Mesenchymal stem cell (in vitro differentiated cells and primary cell): ENCODE measurements around the gene ZNF367.
A peak's percentile ranks its signal among the peaks of the same experiment; 100 is the strongest.

Experiments used
- DNase-seq: peaks from one replicate; pipeline ENCODE4 v3.0.0-alpha.2; 2013
- H2AFZ ChIP-seq: one replicate; pipeline ENCODE4 v1.6.1; 2013; ENCODE audit warnings: low read depth, mild to moderate bottlenecking, control low read depth, inconsistent platforms, low read length, moderate library complexity
- H2AK5ac ChIP-seq: 2 replicates; pipeline ENCODE4 v1.6.1; 2013; ENCODE audit warnings: low read length, moderate library complexity, mild to moderate bottlenecking, inconsistent platforms; ENCODE audit not compliant: severe bottlenecking
- H2BK120ac ChIP-seq: one replicate; pipeline ENCODE4 v1.6.1; 2013; ENCODE audit warnings: low read depth, mild to moderate bottlenecking, inconsistent platforms, low read length, moderate library complexity
- H2BK12ac ChIP-seq, 2 experiments: one replicate each; pipeline ENCODE4 v1.6.1; 2013; ENCODE audit warnings: inconsistent platforms in 2 of 2, low read length in 2 of 2, mild to moderate bottlenecking in 2 of 2, moderate library complexity in 2 of 2, control low read depth in 1 of 2
- H2BK15ac ChIP-seq: one replicate; pipeline ENCODE4 v1.6.1; 2013; ENCODE audit warnings: mild to moderate bottlenecking, low read depth, inconsistent platforms; ENCODE audit not compliant: poor library complexity, severe bottlenecking
- H2BK5ac ChIP-seq: 2 replicates; pipeline ENCODE4 v1.6.1; 2013; ENCODE audit warnings: low read depth, mild to moderate bottlenecking, low read length, control low read depth, inconsistent platforms; ENCODE audit not compliant: poor library complexity, severe bottlenecking
- H3K14ac ChIP-seq, 2 experiments: one replicate each; pipeline ENCODE4 v1.6.1; 2013; ENCODE audit warnings: inconsistent platforms in 2 of 2, low read length in 2 of 2, control low read depth in 1 of 2, mild to moderate bottlenecking in 1 of 2, moderate library complexity in 1 of 2
- H3K18ac ChIP-seq, 2 experiments: one replicate each; pipeline ENCODE4 v1.6.1; 2013; ENCODE audit warnings: inconsistent platforms in 2 of 2, low read length in 2 of 2, control low read depth in 1 of 2, low read depth in 1 of 2, mild to moderate bottlenecking in 1 of 2
- H3K23ac ChIP-seq, 2 experiments: one replicate each; pipeline ENCODE4 v1.6.1; 2013; ENCODE audit warnings: inconsistent platforms in 2 of 2, low read length in 2 of 2, mild to moderate bottlenecking in 2 of 2, moderate library complexity in 2 of 2, control low read depth in 1 of 2
- H3K27ac ChIP-seq: 2 replicates; pipeline ENCODE4 v1.5.1; 2013; ENCODE audit warnings: mild to moderate bottlenecking, moderate library complexity, low read length, control low read depth, inconsistent platforms; ENCODE audit not compliant: poor library complexity, severe bottlenecking
- H3K27me3 ChIP-seq, 2 experiments: 2 replicates each; pipeline versions ENCODE4 v1.6.1 to v1.7.0; 2013; ENCODE audit warnings: low read length in 2 of 2, mild to moderate bottlenecking in 2 of 2, moderate library complexity in 2 of 2, control low read depth in 1 of 2, inconsistent platforms in 1 of 2; ENCODE audit not compliant: control insufficient read depth in 1 of 2, insufficient read depth in 1 of 2
- H3K36me3 ChIP-seq, 2 experiments: 2 replicates each; pipeline versions ENCODE4 v1.6.1 to v1.7.0; 2013; ENCODE audit warnings: low read length in 2 of 2, control low read depth in 1 of 2, inconsistent platforms in 1 of 2, low read depth in 1 of 2, mild to moderate bottlenecking in 1 of 2; ENCODE audit not compliant: insufficient read depth in 2 of 2, control insufficient read depth in 1 of 2
- H3K4ac ChIP-seq, 2 experiments: one replicate each; pipeline ENCODE4 v1.6.1; 2013; ENCODE audit warnings: inconsistent platforms in 2 of 2, low read length in 2 of 2, mild to moderate bottlenecking in 2 of 2, moderate library complexity in 2 of 2, control low read depth in 1 of 2, low read depth in 1 of 2
- H3K4me1 ChIP-seq: 2 replicates; pipeline ENCODE4 v1.6.1; 2013; ENCODE audit warnings: low read depth, low read length, control low read depth; ENCODE audit not compliant: control insufficient read depth, insufficient read depth
- H3K4me2 ChIP-seq: 2 replicates; pipeline ENCODE4 v1.6.1; 2013; ENCODE audit warnings: low read length, mild to moderate bottlenecking, inconsistent platforms; ENCODE audit not compliant: poor library complexity, severe bottlenecking
- H3K4me3 ChIP-seq, 2 experiments: 2 replicates each; pipeline versions ENCODE4 v1.5.1 to v1.7.0; 2013; ENCODE audit warnings: low read length in 2 of 2, mild to moderate bottlenecking in 2 of 2, control low read depth in 1 of 2, low read depth in 1 of 2; ENCODE audit not compliant: insufficient read depth in 1 of 2
- H3K79me1 ChIP-seq: replicated peaks from 2 replicates; pipeline ENCODE4 v1.6.1; 2013; ENCODE audit warnings: mild to moderate bottlenecking, control low read depth, low read length, inconsistent platforms; ENCODE audit not compliant: poor library complexity, severe bottlenecking
- H3K9ac ChIP-seq: 2 replicates; pipeline ENCODE4 v1.7.0; 2013; ENCODE audit warnings: mild to moderate bottlenecking, low read length, moderate library complexity
- H3K9me3 ChIP-seq: 2 replicates; pipeline ENCODE4 v1.7.0; 2013; ENCODE audit warnings: mild to moderate bottlenecking, low read length; ENCODE audit not compliant: control insufficient read depth
- H4K8ac ChIP-seq: one replicate; pipeline ENCODE4 v1.6.1; 2013; ENCODE audit warnings: inconsistent platforms, mild to moderate bottlenecking, low read length, moderate library complexity
- H4K91ac ChIP-seq: one replicate; pipeline ENCODE4 v1.6.1; 2013; ENCODE audit warnings: mild to moderate bottlenecking, low read length, inconsistent platforms
- WGBS: methylation state at CpG from one replicate; pipeline ENCODE4 v1.1.7; 2013; ENCODE audit warnings: mixed read lengths; 5-methylcytosine and 5-hydroxymethylcytosine counted together

The ZNF367 gene

DNA sequence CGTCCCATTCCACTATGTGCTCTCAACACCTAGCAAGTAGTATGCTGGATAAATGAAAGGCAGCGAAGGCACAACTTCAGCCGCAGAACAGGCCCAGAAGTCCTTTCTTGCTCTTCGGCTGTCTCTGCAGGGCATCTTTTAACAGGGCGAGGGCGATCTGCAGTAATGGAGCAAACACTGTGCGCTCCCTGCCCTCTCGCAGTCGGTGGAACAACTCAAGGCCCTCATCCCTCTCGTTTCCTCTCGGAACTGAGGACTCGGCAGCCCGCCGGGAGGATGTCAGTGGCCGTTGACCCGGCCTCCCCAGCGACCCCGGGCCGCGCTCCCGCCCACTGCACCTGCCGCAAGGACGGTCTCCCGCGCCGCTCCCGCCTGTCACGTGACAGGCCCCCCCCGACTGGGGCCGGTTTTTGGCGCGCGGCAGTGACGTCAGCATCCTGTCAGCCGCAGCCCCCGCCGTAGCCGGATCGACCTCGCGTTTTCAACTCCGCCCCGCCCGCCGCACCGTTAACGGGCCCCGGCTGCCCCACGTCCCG, 1.1 kb downstream of the ZNF367 start:
- Histone ChIP-seq H2BK15ac (no peak overlapping the region), H3K79me1 (no peaks in the 10 kb centered on the region), H2BK12ac (no peak overlapping the region), H3K36me3 (no peaks in the 10 kb centered on the region), H3K14ac (peak overlapping the region in 1 of 2 experiments; percentile 65), H3K9me3 (no peaks in the 10 kb centered on the region), H3K4me3 (peak overlapping the region; percentile 80 to 98), H3K4me2 (peak overlapping the region; percentile 88), H4K8ac (peak overlapping the region; percentile 62), H2BK120ac (no peak overlapping the region), H2AK5ac (no peak overlapping the region), H3K4me1 (peaks cover 7% of the 10 kb centered on the region), H3K27me3 (no peaks in the 10 kb centered on the region), H3K9ac (peak overlapping the region; percentile 82), H3K27ac (peak overlapping the region; percentile 51), H2BK5ac (no peak overlapping the region), H3K4ac (peak overlapping the region in 1 of 2 experiments; percentile 67), H2AFZ (peak overlapping the region; percentile 92), H4K91ac (no peak overlapping the region), H3K23ac (no peak overlapping the region), H3K18ac (no peak overlapping the region)
- peak; percentile 82 for DNase-seq
- under 1% methylated on average over 41 of the region's 50 CpGs for WGBS

DNA sequence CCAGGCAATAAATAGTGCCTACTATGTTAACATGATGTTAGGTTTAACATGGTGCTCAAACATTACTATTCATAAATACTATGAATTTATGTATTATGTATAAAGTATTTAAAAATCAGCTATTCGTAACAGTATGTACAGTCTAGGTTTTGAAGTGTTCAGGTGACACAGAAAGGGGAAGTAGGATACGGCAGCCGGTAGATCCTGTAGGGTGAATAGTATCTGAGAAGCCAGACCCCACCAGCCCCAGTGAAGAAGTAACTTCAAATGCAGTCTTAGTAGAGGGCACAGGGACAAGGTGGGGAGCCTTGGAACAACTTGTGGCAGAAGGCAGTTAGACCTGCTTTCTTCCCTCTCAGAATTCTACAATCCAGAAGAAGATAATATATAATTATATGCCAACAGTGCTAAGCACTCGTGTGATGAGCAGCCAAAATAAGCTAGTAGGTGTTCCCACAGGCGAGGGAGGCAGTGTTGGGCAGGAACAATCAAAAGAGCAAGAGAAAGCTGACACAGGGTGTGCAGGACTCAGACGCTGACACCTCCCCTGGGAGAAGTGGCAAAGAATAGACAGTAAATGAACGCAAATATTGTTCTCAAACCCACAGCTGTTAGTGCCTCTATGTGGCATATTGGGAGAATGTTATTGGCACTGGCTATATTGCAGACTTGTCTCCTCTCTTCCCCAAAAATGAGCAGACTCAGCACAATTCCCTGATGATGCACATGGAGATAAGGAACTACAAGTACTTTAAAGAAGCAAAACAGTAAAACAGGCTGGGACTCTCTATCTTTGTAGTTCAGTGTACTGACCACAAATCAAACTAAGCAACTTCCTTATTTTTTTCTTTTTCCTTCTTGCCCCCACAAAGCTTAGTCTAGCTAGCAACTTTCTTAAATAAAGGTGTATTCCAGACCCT, 4.6 kb downstream of the ZNF367 start:
- Histone ChIP-seq H3K4ac (peak overlapping the region in 1 of 2 experiments; percentile 37), H3K18ac (no peak overlapping the region), H3K27me3 (no peaks in the 10 kb centered on the region), H3K9ac (no peak overlapping the region), H3K4me2 (no peak overlapping the region), H2BK120ac (no peak overlapping the region), H4K8ac (no peak overlapping the region), H3K9me3 (no peaks in the 10 kb centered on the region), H3K23ac (no peak overlapping the region), H3K4me3 (no peak overlapping the region), H2AFZ (no peak overlapping the region), H3K27ac (no peak overlapping the region), H3K14ac (no peak overlapping the region), H3K36me3 (no peaks in the 10 kb centered on the region), H2AK5ac (no peak overlapping the region), H4K91ac (no peak overlapping the region), H3K79me1 (peaks cover 9% of the 10 kb centered on the region), H3K4me1 (peaks cover 2% of the 10 kb centered on the region), H2BK15ac (no peak overlapping the region), H2BK5ac (no peak overlapping the region), H2BK12ac (no peak overlapping the region)
- WGBS, result 93% methylated on average over 5 of the region's 7 CpGs
- DNase-seq, result no peak

DNA sequence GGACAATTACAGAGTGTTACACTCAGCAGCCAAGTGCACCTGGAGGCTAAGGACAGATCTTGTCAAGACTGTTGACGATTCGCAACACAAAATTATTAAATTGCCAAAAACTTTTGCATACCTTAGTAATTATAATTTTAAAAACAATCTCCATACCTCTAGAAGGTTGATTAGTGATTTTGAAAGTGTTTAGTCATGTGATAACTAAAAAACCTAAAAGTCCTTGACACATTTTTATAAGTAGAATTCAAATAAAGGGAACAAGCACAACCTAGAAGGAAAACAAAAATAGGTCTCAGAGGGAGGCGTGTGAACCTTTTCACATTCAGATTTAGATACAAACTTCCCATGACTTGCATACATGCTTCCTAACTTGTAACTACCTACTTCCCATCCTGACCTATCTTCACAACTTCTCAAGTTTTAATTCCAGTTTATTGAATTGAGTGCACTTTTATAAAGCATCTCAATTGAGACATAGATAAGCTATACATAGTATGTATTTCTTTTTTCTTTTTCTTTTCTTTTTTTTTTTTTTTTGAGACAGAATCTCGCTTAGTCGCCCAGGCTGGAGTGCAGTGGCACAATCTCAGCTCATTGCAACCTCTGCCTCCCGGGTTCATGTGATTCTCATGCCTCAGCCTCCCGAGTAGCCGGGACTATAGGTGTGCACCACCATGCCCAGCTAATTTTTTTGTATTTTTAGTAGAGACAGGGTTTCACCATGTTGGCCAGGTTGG, 5.8 kb downstream of the ZNF367 start:
- no peak overlapping the region for H3K9ac ChIP-seq
- no peak overlapping the region for H3K4ac ChIP-seq
- no peak overlapping the region for H2BK120ac ChIP-seq
- no peak overlapping the region for H4K91ac ChIP-seq
- H3K27ac ChIP-seq, result no peak overlapping the region
- WGBS, result 95% methylated on average over 6 of the region's 8 CpGs
- H3K4me1 ChIP-seq, result no peaks in the 10 kb centered on the region
- H3K4me2 ChIP-seq, result no peak overlapping the region
- no peak overlapping the region for H3K14ac ChIP-seq
- H2AFZ ChIP-seq, result no peak overlapping the region
- no peak overlapping the region for H3K23ac ChIP-seq
- no peaks in the 10 kb centered on the region for H3K27me3 ChIP-seq
- H2BK15ac ChIP-seq, result no peak overlapping the region
- no peak overlapping the region for H3K4me3 ChIP-seq
- H3K79me1 ChIP-seq, result peaks cover 9% of the 10 kb centered on the region
- H2BK5ac ChIP-seq, result no peak overlapping the region
- no peak overlapping the region for H2BK12ac ChIP-seq
- DNase-seq, result no peak
- H3K36me3 ChIP-seq, result no peaks in the 10 kb centered on the region
- H3K18ac ChIP-seq, result no peak overlapping the region
- H4K8ac ChIP-seq, result no peak overlapping the region
- no peak overlapping the region for H2AK5ac ChIP-seq
- H3K9me3 ChIP-seq, result no peaks in the 10 kb centered on the region
